Tibial nerve (tissue), 3 donors: Measurements from ENCODE around the gene DENND4C.

Experiments used
- POLR2A ChIP-seq, 2 donors: fragments of 450-650 bp; IDR thresholded peaks; one replicate each; pipeline ENCODE4 v1.6.1; 2017; ENCODE audit warnings: antibody characterized with exemption in 2 of 2, mild to moderate bottlenecking in 2 of 2, moderate library complexity in 2 of 2
- TF ChIP-seq, protein P1 (sequence below), 5 experiments: fragments of 200-600 bp in 3 of 5; fragments of 450-650 bp in 2 of 5; sonication (generic) in 3 of 5; IDR thresholded peaks; one replicate each; pipeline ENCODE4 v1.5.1; 2016 to 2019; ENCODE audit warnings: antibody characterized with exemption in 5 of 5, mild to moderate bottlenecking in 3 of 5, moderate library complexity in 2 of 5

DNA sequence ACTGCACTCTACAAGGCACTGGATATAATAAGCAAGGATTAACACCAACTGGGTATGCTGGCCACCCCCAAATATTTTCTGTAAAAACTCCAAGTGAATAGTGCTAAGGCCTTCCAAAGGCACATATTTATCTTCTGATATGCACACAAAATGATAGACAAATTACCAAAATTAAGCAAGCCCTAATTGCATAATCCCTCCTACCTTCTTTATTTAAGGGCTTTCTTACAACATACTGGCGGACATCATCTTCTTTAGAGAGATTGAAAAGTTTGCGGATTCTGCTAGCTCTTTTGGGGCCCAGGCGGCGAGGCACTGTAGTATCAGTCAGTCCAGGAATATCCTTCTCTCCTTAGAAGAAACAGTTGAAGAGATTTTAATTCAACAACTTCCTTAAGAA is 147.7 kb downstream of the DENND4C start:
- TF ChIP-seq, protein P1, sequence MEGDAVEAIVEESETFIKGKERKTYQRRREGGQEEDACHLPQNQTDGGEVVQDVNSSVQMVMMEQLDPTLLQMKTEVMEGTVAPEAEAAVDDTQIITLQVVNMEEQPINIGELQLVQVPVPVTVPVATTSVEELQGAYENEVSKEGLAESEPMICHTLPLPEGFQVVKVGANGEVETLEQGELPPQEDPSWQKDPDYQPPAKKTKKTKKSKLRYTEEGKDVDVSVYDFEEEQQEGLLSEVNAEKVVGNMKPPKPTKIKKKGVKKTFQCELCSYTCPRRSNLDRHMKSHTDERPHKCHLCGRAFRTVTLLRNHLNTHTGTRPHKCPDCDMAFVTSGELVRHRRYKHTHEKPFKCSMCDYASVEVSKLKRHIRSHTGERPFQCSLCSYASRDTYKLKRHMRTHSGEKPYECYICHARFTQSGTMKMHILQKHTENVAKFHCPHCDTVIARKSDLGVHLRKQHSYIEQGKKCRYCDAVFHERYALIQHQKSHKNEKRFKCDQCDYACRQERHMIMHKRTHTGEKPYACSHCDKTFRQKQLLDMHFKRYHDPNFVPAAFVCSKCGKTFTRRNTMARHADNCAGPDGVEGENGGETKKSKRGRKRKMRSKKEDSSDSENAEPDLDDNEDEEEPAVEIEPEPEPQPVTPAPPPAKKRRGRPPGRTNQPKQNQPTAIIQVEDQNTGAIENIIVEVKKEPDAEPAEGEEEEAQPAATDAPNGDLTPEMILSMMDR (IDR thresholded peaks at IDR 0.05) = no peak
- TF ChIP-seq POLR2A (IDR thresholded peaks at IDR 0.05) = no peak
